HFF-Myc (cell line): ENCODE measurements around the gene SHB.

Source experiments
- DNase-seq: peaks from one replicate; pipeline ENCODE4 v3.0.0-alpha.2; 2011; ENCODE audit warnings: low read depth; ENCODE audit errors: extremely low read depth
- H3K4me3 ChIP-seq: replicated peaks from 2 replicates; pipeline ENCODE4 v1.5.1; 2011; ENCODE audit warnings: low read depth, mild to moderate bottlenecking, control low read depth, low read length
- TF ChIP-seq, protein P1 (sequence below): IDR thresholded peaks from 2 replicates; pipeline ENCODE4 v1.5.1; 2012; ENCODE audit warnings: mild to moderate bottlenecking, low read depth, low read length, control low read depth; ENCODE audit errors: missing control alignments

Gene SHB

DNA sequence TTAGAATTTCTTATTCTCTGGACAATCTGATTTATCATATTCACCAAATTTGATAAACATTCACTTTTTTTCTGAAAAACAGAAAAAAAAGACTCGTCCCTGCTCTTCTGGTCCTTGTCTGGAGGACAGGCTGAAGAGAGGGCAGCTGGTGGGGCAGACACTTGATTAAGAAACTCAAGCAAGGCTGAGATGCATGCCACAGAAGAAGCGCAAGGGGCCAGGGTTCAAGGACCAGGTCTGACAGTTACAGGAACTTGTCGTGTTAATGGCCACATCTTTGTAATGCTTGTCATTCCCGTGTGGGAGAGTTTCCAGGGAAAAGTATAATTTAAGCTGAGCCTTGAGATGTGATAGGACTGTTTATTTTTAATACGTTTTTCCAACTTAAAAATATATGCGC, 40.6 kb upstream of the SHB start:
- DNase-seq: no peak
- no peak overlapping the region for H3K4me3 ChIP-seq
- TF ChIP-seq, protein P1, sequence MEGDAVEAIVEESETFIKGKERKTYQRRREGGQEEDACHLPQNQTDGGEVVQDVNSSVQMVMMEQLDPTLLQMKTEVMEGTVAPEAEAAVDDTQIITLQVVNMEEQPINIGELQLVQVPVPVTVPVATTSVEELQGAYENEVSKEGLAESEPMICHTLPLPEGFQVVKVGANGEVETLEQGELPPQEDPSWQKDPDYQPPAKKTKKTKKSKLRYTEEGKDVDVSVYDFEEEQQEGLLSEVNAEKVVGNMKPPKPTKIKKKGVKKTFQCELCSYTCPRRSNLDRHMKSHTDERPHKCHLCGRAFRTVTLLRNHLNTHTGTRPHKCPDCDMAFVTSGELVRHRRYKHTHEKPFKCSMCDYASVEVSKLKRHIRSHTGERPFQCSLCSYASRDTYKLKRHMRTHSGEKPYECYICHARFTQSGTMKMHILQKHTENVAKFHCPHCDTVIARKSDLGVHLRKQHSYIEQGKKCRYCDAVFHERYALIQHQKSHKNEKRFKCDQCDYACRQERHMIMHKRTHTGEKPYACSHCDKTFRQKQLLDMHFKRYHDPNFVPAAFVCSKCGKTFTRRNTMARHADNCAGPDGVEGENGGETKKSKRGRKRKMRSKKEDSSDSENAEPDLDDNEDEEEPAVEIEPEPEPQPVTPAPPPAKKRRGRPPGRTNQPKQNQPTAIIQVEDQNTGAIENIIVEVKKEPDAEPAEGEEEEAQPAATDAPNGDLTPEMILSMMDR: no peak

DNA sequence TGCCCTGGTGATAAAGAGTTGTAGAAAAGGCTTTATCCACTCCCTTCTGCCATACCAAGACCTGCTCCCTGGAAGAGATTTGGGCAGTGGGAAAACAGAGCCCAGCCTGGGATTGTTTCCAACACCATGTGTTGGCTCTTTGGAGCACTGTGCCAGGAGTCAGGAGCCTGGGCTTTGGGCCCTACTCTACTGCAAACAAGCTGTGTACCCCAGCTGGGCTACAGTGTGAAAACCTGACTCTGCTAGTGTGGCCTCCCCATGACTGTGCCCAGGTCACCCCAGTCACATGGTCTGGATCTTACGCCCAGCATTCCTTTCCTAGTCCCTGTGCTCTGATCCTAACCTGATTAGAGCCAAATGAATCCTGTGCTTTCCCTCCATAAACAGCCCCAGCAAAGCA, 39.3 kb upstream of the SHB start:
- no peak for DNase-seq
- TF ChIP-seq, protein P1: no peak
- H3K4me3 ChIP-seq: no peak overlapping the region

DNA sequence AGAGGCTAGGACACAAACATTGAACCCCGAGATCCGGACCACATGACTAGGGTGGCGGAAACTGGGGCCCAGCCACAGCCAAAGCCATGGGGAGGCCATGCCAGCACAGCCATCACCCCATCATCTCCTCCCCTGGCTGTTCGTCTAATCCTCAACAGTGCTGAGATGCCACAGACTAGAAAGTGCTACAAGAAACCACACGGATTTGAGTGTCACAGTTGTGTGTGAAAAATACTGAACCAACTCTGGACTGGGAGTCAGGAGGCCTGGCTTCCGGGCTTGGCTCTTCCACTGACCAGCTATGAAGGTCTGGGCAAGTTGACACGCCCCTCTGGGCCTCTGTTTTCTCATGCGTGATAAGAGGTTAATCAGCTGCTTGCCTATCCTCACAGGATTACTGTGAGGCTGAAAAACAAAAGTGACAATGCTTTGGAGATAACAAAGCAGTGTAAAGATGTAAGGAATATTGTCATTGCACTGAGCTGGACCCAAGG, 38.8 kb upstream of the SHB start:
- H3K4me3 ChIP-seq: no peak overlapping the region
- TF ChIP-seq, protein P1: no peak
- DNase-seq: no peak

DNA sequence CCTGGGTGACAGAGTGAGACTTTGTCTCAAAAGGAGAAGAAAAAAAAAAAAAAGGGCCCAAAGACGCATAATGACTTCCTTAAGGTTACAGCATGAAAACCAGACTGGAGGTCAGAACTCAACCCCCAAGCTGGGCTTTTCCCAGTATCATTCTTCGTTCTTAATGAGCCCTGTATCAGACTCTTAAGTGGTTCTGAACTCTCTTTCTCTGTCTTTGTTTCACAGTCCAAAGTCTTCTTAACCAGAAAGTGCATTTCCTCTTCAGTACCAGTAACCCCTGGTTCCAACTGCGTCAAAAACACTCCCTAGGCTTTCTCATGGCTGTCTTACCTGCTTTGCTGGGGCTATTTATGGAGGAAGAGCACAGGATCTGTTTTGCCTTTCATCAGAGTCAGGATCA, 38.4 kb upstream of the SHB start:
- DNase-seq: no peak
- TF ChIP-seq, protein P1: no peak
- H3K4me3 ChIP-seq: no peak overlapping the region

DNA sequence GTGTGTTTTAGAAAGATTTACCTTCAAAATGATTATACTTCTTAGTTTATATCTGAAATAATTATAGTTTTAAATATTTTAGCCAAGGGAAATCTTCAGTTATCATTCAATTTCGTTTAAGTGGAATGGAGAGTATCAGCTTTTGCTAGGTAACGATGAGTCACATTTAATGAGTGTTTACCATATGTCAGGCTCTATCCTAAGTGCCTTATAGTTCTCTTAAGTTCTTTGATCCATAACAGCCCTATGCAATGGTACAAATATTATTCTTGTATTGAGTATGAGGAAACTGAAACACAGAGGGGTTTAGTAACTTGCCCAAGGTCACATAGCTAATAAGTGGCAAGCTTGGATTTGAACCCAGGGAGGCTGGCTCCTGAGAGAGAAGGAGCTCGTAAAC, 37.5 kb upstream of the SHB start:
- H3K4me3 ChIP-seq: no peak overlapping the region
- DNase-seq: no peak
- TF ChIP-seq, protein P1: no peak

DNA sequence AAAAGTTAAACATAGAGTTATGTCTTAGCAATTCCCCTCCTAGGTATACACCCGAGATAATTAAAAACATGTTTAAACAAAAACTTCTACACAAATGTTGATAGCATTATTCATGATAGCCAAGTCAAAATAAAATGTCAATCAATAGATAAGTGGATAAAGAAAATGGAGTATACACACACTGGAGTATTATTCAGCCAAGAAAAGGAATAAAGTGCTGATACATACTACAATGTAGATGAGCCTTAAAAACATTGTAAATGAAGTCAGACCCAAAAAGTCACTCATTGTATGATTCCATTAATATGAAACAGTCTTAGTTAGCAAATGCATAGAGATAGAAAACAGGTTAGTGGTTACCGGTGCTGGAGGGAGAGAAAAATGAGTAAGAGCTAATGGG, 34.3 kb upstream of the SHB start:
- no peak for DNase-seq
- H3K4me3 ChIP-seq: no peak overlapping the region
- TF ChIP-seq, protein P1: no peak

DNA sequence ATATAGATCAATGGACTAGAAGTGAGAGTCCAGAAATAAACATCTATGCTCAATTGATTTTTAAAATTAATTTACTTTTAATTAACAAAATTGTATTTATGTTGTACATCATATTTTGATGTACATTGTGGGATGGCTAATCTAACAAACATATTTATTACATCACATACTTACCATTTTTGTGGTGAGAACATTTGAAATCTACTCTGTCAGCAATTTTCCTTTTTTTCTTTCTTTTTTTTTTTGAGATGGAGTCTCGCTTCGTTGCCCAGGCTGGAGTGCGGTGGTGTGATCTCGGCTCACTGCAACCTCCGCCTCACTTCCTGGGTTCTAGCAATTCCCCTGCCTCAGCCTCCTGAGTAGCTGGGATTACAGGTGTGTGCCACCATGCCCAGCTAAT, 32.4 kb upstream of the SHB start:
- no peak overlapping the region for H3K4me3 ChIP-seq
- no peak for DNase-seq
- TF ChIP-seq, protein P1: no peak
